ES-I3 (cell line): ENCODE results near the gene TKTL2.

Experiments used
- H3K36me3 ChIP-seq: 2 replicates; pipeline ENCODE4 v1.6.1; 2013; ENCODE audit warnings: mild to moderate bottlenecking, low read length, control low read depth, moderate library complexity; ENCODE audit not compliant: insufficient read depth
- H3K4me1 ChIP-seq: 2 replicates; pipeline ENCODE4 v1.6.1; 2013; ENCODE audit warnings: mild to moderate bottlenecking, control low read depth, low read length; ENCODE audit not compliant: insufficient read depth
- H3K9ac ChIP-seq: 2 replicates; pipeline ENCODE4 v1.6.1; 2013; ENCODE audit warnings: low read depth, mild to moderate bottlenecking, low read length, moderate library complexity
- H3K9me3 ChIP-seq: 2 replicates; pipeline ENCODE4 v1.6.1; 2013; ENCODE audit warnings: mild to moderate bottlenecking, low read length, moderate library complexity; ENCODE audit not compliant: control insufficient read depth, insufficient read depth

The TKTL2 gene

GRCh38 chr4:163473576-163473975 lies at the start of gene TKTL2:
Gene TKTL2 (minus strand): TSS chr4:163473754. CDS start chr4:163473734, 20 bp downstream.
- Histone ChIP-seq H3K9me3 (no peaks in the 10 kb centered on the region), H3K36me3 (no peaks in the 10 kb centered on the region), H3K9ac (no peak within 1 kb of the TSS), H3K4me1 (no peaks in the 10 kb centered on the region)

- Histone ChIP-seq H3K9me3 (no peaks in the 10 kb centered on the region), H3K9ac (no peak overlapping the region), H3K4me1 (no peaks in the 10 kb centered on the region), H3K36me3 (peaks cover 6% of the 10 kb centered on the region; the same call in 1 of the 2 replicates)
Measured at GRCh38 chr4:163515198-163515597, 41.6 kb upstream of the TKTL2 start.

GRCh38 chr4:163505374-163505773 lies 31.8 kb upstream of the TKTL2 start:
- 0 out of 2 replicates have a peak, but pooled peaks cover 4% of the 10 kb centered on the region for H3K36me3 ChIP-seq
- no peak overlapping the region for H3K9ac ChIP-seq
- peaks cover 3% of the 10 kb centered on the region; the same call in 1 of the 2 replicates for H3K4me1 ChIP-seq
- no peaks in the 10 kb centered on the region; the same call in 1 of the 2 replicates for H3K9me3 ChIP-seq

- Histone ChIP-seq H3K4me1 (peaks cover 7% of the 10 kb centered on the region; the same call in 1 of the 2 replicates), H3K9ac (no peak overlapping the region), H3K9me3 (no peaks in the 10 kb centered on the region; the same call in 1 of the 2 replicates), H3K36me3 (no peaks in the 10 kb centered on the region)
Measured at GRCh38 chr4:163500586-163500985, 27.0 kb upstream of the TKTL2 start.

- peak overlapping the region; percentile 96 for H3K9ac ChIP-seq
- H3K9me3 ChIP-seq: no peaks in the 10 kb centered on the region
- H3K36me3 ChIP-seq: no peaks in the 10 kb centered on the region
- H3K4me1 ChIP-seq: 0 out of 2 replicates have a peak, but pooled peaks cover 4% of the 10 kb centered on the region
Measured at GRCh38 chr4:163495900-163496299, 22.3 kb upstream of the TKTL2 start.

GRCh38 chr4:163494360-163495241 lies 21.0 kb upstream of the TKTL2 start, which contains the start of gene TMA16:
Gene TMA16 (plus strand): TSS chr4:163494690. CDS start chr4:163494802, 112 bp downstream.
- Histone ChIP-seq H3K36me3 (no peaks in the 10 kb centered on the region), H3K4me1 (0 out of 2 replicates have a peak, but pooled peaks cover 4% of the 10 kb centered on the region), H3K9ac (peak within 1 kb of the TSS; percentile 96), H3K9me3 (no peaks in the 10 kb centered on the region)

- H3K9ac ChIP-seq: peak overlapping the region; percentile 96
Measured at GRCh38 chr4:163493643-163494359, 20.2 kb upstream of the TKTL2 start.

GRCh38 chr4:163492951-163493504 lies 19.5 kb upstream of the TKTL2 start:
- Histone ChIP-seq H3K4me1 (0 out of 2 replicates have a peak, but pooled peaks cover 4% of the 10 kb centered on the region), H3K9ac (peak overlapping the region; percentile 96; the same call in 1 of the 2 replicates), H3K36me3 (no peaks in the 10 kb centered on the region), H3K9me3 (no peaks in the 10 kb centered on the region)

More at GRCh38 chr4:163493643-163494359, 20.2 kb upstream of the TKTL2 start:
- 0 out of 2 replicates have a peak, but pooled peaks cover 4% of the 10 kb centered on the region for H3K4me1 ChIP-seq
- H3K36me3 ChIP-seq: no peaks in the 10 kb centered on the region
- no peaks in the 10 kb centered on the region for H3K9me3 ChIP-seq

GRCh38 chr4:163489929-163490328 lies 16.4 kb upstream of the TKTL2 start:
- Histone ChIP-seq H3K9me3 (no peaks in the 10 kb centered on the region), H3K4me1 (no peaks in the 10 kb centered on the region), H3K36me3 (no peaks in the 10 kb centered on the region), H3K9ac (no peak overlapping the region)

GRCh38 chr4:163486321-163486720 lies 12.8 kb upstream of the TKTL2 start:
- H3K4me1 ChIP-seq: no peaks in the 10 kb centered on the region
- no peaks in the 10 kb centered on the region for H3K9me3 ChIP-seq
- no peaks in the 10 kb centered on the region for H3K36me3 ChIP-seq
- H3K9ac ChIP-seq: no peak overlapping the region

GRCh38 chr4:163485589-163485988 lies 12.0 kb upstream of the TKTL2 start:
- Histone ChIP-seq H3K4me1 (no peaks in the 10 kb centered on the region), H3K9me3 (no peaks in the 10 kb centered on the region), H3K36me3 (no peaks in the 10 kb centered on the region), H3K9ac (no peak overlapping the region)

GRCh38 chr4:163484906-163485305 lies 11.4 kb upstream of the TKTL2 start:
- no peaks in the 10 kb centered on the region for H3K36me3 ChIP-seq
- H3K9ac ChIP-seq: no peak overlapping the region
- H3K4me1 ChIP-seq: no peaks in the 10 kb centered on the region
- no peaks in the 10 kb centered on the region for H3K9me3 ChIP-seq

GRCh38 chr4:163482190-163482589 lies 8.6 kb upstream of the TKTL2 start:
- Histone ChIP-seq H3K9ac (no peak overlapping the region), H3K9me3 (no peaks in the 10 kb centered on the region), H3K36me3 (no peaks in the 10 kb centered on the region), H3K4me1 (no peaks in the 10 kb centered on the region)

- Histone ChIP-seq H3K36me3 (no peaks in the 10 kb centered on the region), H3K9ac (no peak overlapping the region), H3K9me3 (no peaks in the 10 kb centered on the region), H3K4me1 (no peaks in the 10 kb centered on the region)
Measured at GRCh38 chr4:163476761-163477438, 3.3 kb upstream of the TKTL2 start.
